Stomach (tissue), 4 donors: ENCODE measurements around the gene TSNAXIP1.

Experiments
- CTCF ChIP-seq, 7 experiments: fragments of 450-650 bp in 4 of 7; fragments of 200-600 bp in 3 of 7; sonication (generic) in 3 of 7; IDR thresholded peaks; one replicate each; pipeline ENCODE4 v1.5.1; 2016 to 2019; ENCODE audit warnings: antibody characterized with exemption in 7 of 7, control low read depth in 2 of 7, mild to moderate bottlenecking in 1 of 7
- EP300 ChIP-seq: sonication (generic); formaldehyde crosslinking; IDR thresholded peaks from one replicate; pipeline ENCODE4 v1.6.1; 2017; ENCODE audit warnings: antibody characterized with exemption
- POLR2A ChIP-seq, 4 donors: fragments of 450-650 bp; IDR thresholded peaks; one replicate each; pipeline ENCODE4 v1.6.1; 2016; ENCODE audit warnings: antibody characterized with exemption in 4 of 4, control low read depth in 2 of 4, mild to moderate bottlenecking in 1 of 4, moderate library complexity in 1 of 4

GRCh38 chr16:67845291-67846062 lies 38.8 kb downstream of the TSNAXIP1 start:
- TF ChIP-seq POLR2A (IDR thresholded peaks at IDR 0.05) (no peak), CTCF (IDR thresholded peaks at IDR 0.05) (no peak), EP300 (no peak)
